HG02571 (cell line): ENCODE results near the gene TREML2.
"Not testable (repeated sequence)": the region's sequence is repeated elsewhere in the genome, so short reads cannot be mapped to it uniquely, and the experiment has no call there.

ENCODE experiments used
- ATAC-seq: cut with Tn5 transposase; IDR thresholded peaks from one replicate; pipeline ENCODE4 v1.9.1; 2021; ENCODE audit warnings: mild to moderate bottlenecking, moderate library complexity; ENCODE audit not compliant: unreplicated experiment

Gene TREML2

GRCh38 chr6:41200901-41201763 lies at the start of gene TREML2:
Gene TREML2 (minus strand): TSS chr6:41201149. CDS start chr6:41201008, 141 bp downstream.
- ATAC-seq, result no peak

GRCh38 chr6:41247882-41248705 lies 47.1 kb upstream of the TREML2 start:
- ATAC-seq, result no peak

GRCh38 chr6:41247288-41247865 lies 46.4 kb upstream of the TREML2 start:
- ATAC-seq, result no peak

GRCh38 chr6:41246529-41246928 lies 45.6 kb upstream of the TREML2 start:
- ATAC-seq, result not testable (repeated sequence)

- no peak for ATAC-seq
These were observed 38.7 kb upstream of the TREML2 start for GRCh38 chr6:41239467-41240159.

GRCh38 chr6:41237128-41237527 lies 36.2 kb upstream of the TREML2 start:
- no peak for ATAC-seq

- ATAC-seq, result no peak
These were observed 35.3 kb upstream of the TREML2 start for GRCh38 chr6:41236276-41236675.

GRCh38 chr6:41232667-41233066 lies 31.7 kb upstream of the TREML2 start:
- no peak for ATAC-seq

GRCh38 chr6:41231246-41231645 lies 30.3 kb upstream of the TREML2 start:
- ATAC-seq, result no peak

GRCh38 chr6:41229721-41230120 lies 28.8 kb upstream of the TREML2 start:
- no peak for ATAC-seq

GRCh38 chr6:41228616-41229015 lies 27.7 kb upstream of the TREML2 start:
- no peak for ATAC-seq

GRCh38 chr6:41228096-41228495 lies 27.1 kb upstream of the TREML2 start, which contains the start of gene TREML4:
Gene TREML4 (plus strand): TSS chr6:41228349. CDS start chr6:41228428, 79 bp downstream.
- ATAC-seq, result no peak

GRCh38 chr6:41226752-41227151 lies 25.8 kb upstream of the TREML2 start:
- ATAC-seq, result no peak

GRCh38 chr6:41224800-41225199 lies 23.9 kb upstream of the TREML2 start:
- ATAC-seq, result no peak

- ATAC-seq, result no peak
These were observed 21.6 kb upstream of the TREML2 start for GRCh38 chr6:41222513-41222912.

GRCh38 chr6:41222045-41222444 lies 21.1 kb upstream of the TREML2 start:
- ATAC-seq, result no peak

GRCh38 chr6:41216616-41217015 lies 15.7 kb upstream of the TREML2 start:
- no peak for ATAC-seq

- no peak for ATAC-seq
These were observed 14.8 kb upstream of the TREML2 start for GRCh38 chr6:41215777-41216176.

- no peak for ATAC-seq
These were observed 13.8 kb upstream of the TREML2 start for GRCh38 chr6:41214559-41215238.
